IMR-90 (cell line): Measurements from ENCODE around the gene MRTFB. TPM values are rescaled to one million over a fixed set of nuclear protein-coding genes. Genes with fewer than 3 reads are reported as not detected.
A peak's percentile ranks its signal among the peaks of the same experiment; 100 is the strongest.

ENCODE experiments used
- ATAC-seq: fragments of 200-7000 bp; cut with Tn5 transposase; 2 replicates; pipeline ENCODE4 v1.9.1; 2020; ENCODE audit warnings: low read depth, mild to moderate bottlenecking, moderate library complexity
- BruUV-seq: library from RNA; stranded (reverse); fragments of 400-500 nt; replicated peaks from 2 replicates; lab custom pipeline; 2021; lab: Mats Ljungman, UMichigan
- CTCF ChIA-PET: fragments of 300-600 bp; formaldehyde crosslinking; extraction: SDS; loops from one replicate; lab custom pipeline; 2021; ENCODE audit warnings: antibody characterized with exemption; lab: Yijun Ruan, JAX
- POLR2A ChIA-PET: fragments of 300-600 bp; sonication (Branson Sonifier 250); formaldehyde crosslinking; loops from one replicate; lab custom pipeline; 2022; ENCODE audit warnings: antibody characterized with exemption; ENCODE audit not compliant: unreplicated experiment; lab: Charles Lee
- DNase-seq: peaks from one replicate; pipeline ENCODE4 v3.0.0; 2013
- H2AFZ ChIP-seq: replicated peaks from 2 replicates; pipeline ENCODE3; 2013; ENCODE audit warnings: low read length, mild to moderate bottlenecking; ENCODE audit not compliant: poor library complexity
- H2AK5ac ChIP-seq: 2 replicates; pipeline ENCODE4 v1.6.1; 2013; ENCODE audit warnings: low read depth, low read length, inconsistent platforms
- H2AK9ac ChIP-seq: replicated peaks from 2 replicates; pipeline ENCODE3; 2013; ENCODE audit warnings: mild to moderate bottlenecking, low read depth, low read length, moderate library complexity; ENCODE audit not compliant: poor library complexity
- H2BK120ac ChIP-seq: 2 replicates; pipeline ENCODE4 v1.6.1; 2013; ENCODE audit warnings: low read depth, low read length, inconsistent platforms
- H2BK15ac ChIP-seq: 3 replicates; pipeline ENCODE4 v1.6.1; 2013; ENCODE audit warnings: low read depth, low read length, inconsistent platforms
- H2BK20ac ChIP-seq: 2 replicates; pipeline ENCODE4 v1.6.1; 2013; ENCODE audit warnings: low read depth, mild to moderate bottlenecking, inconsistent platforms, low read length, moderate library complexity
- H2BK5ac ChIP-seq: 2 replicates; pipeline ENCODE4 v1.6.1; 2013; ENCODE audit warnings: mild to moderate bottlenecking, low read depth, low read length, inconsistent platforms; ENCODE audit not compliant: poor library complexity, severe bottlenecking
- H3K14ac ChIP-seq: replicated peaks from 2 replicates; pipeline ENCODE4 v1.6.1; 2013; ENCODE audit warnings: low read depth, low read length, inconsistent platforms
- H3K18ac ChIP-seq: 2 replicates; pipeline ENCODE4 v1.6.1; 2013; ENCODE audit warnings: low read depth, low read length, control low read depth
- H3K23ac ChIP-seq: 2 replicates; pipeline ENCODE4 v1.6.1; 2013; ENCODE audit warnings: low read depth, low read length, inconsistent platforms
- H3K27ac ChIP-seq: 2 replicates; pipeline ENCODE4 v1.5.1; 2013; ENCODE audit warnings: mild to moderate bottlenecking, control low read depth, low read length; ENCODE audit not compliant: insufficient read depth
- H3K27me3 ChIP-seq: 2 replicates; pipeline ENCODE4 v1.6.1; 2013; ENCODE audit warnings: low read length; ENCODE audit not compliant: control insufficient read depth, insufficient read depth
- H3K36me3 ChIP-seq: 2 replicates; pipeline ENCODE4 v1.6.1; 2013; ENCODE audit warnings: low read length, mixed read lengths; ENCODE audit not compliant: control insufficient read depth, insufficient read depth
- H3K4ac ChIP-seq: 2 replicates; pipeline ENCODE4 v1.6.1; 2013; ENCODE audit warnings: low read depth, low read length, inconsistent platforms
- H3K4me1 ChIP-seq: 2 replicates; pipeline ENCODE4 v1.6.1; 2013; ENCODE audit warnings: low read length, mixed read lengths; ENCODE audit not compliant: control insufficient read depth, insufficient read depth
- H3K4me2 ChIP-seq: 2 replicates; pipeline ENCODE4 v1.6.1; 2013; ENCODE audit warnings: low read depth, mild to moderate bottlenecking, control low read depth, low read length, moderate library complexity
- H3K4me3 ChIP-seq: 2 replicates; pipeline ENCODE4 v1.5.1; 2013; ENCODE audit warnings: low read depth, mild to moderate bottlenecking, control low read depth, low read length, moderate library complexity; ENCODE audit not compliant: insufficient read depth
- H3K56ac ChIP-seq: 2 replicates; pipeline ENCODE4 v1.6.1; 2013; ENCODE audit warnings: low read length, inconsistent platforms; ENCODE audit not compliant: insufficient read depth; ENCODE audit errors: extremely low read depth
- H3K79me1 ChIP-seq, 2 experiments: 2 replicates each; pipeline ENCODE4 v1.6.1; 2013; ENCODE audit warnings: low read length in 2 of 2, inconsistent platforms in 1 of 2, low read depth in 1 of 2
- H3K9ac ChIP-seq: 2 replicates; pipeline ENCODE4 v1.6.1; 2013; ENCODE audit warnings: low read depth, low read length, control low read depth
- H3K9me1 ChIP-seq: 2 replicates; pipeline ENCODE4 v1.6.1; 2013; ENCODE audit warnings: low read length, inconsistent platforms; ENCODE audit not compliant: insufficient read depth
- H3K9me3 ChIP-seq: 2 replicates; pipeline ENCODE4 v1.6.1; 2013; ENCODE audit warnings: low read length; ENCODE audit not compliant: control insufficient read depth, insufficient read depth
- H4K20me1 ChIP-seq: 2 replicates; pipeline ENCODE4 v1.6.1; 2013; ENCODE audit warnings: low read length, inconsistent platforms; ENCODE audit not compliant: insufficient read depth
- H4K5ac ChIP-seq: 2 replicates; pipeline ENCODE4 v1.6.1; 2013; ENCODE audit warnings: mild to moderate bottlenecking, low read depth, low read length, control low read depth
- H4K8ac ChIP-seq, 2 experiments: 2 replicates each; pipeline ENCODE4 v1.6.1; 2013; ENCODE audit warnings: low read depth in 2 of 2, low read length in 2 of 2, control low read depth in 1 of 2, inconsistent platforms in 1 of 2
- H4K91ac ChIP-seq: 2 replicates; pipeline ENCODE4 v1.6.1; 2013; ENCODE audit warnings: low read depth, low read length, inconsistent platforms; ENCODE audit not compliant: insufficient read depth
- FOS ChIP-seq: fragments of 150-350 bp; IDR thresholded peaks from 2 replicates; pipeline ENCODE4 v1.6.1; 2016; ENCODE audit warnings: low read depth, low read length
- MAFK ChIP-seq: IDR thresholded peaks from 2 replicates; pipeline ENCODE4 v1.6.1; 2012; ENCODE audit warnings: low read depth, low read length, improper control_type of control experiment
- MAZ ChIP-seq: IDR thresholded peaks from 2 replicates; pipeline ENCODE4 v1.6.1; 2012; ENCODE audit warnings: low read depth, mild to moderate bottlenecking, low read length, improper control_type of control experiment, moderate library complexity, borderline replicate concordance
- MXI1 ChIP-seq: IDR thresholded peaks from 2 replicates; pipeline ENCODE4 v1.6.1; 2012; ENCODE audit warnings: low read depth, mild to moderate bottlenecking, low read length, moderate library complexity, borderline replicate concordance
- NFE2L2 ChIP-seq: fragments of 150-350 bp; IDR thresholded peaks from 2 replicates; pipeline ENCODE4 v1.6.1; 2016; ENCODE audit warnings: low read depth, mild to moderate bottlenecking, low read length
- POLR2A ChIP-seq: IDR thresholded peaks from 2 replicates; pipeline ENCODE4 v1.6.1; 2012; ENCODE audit warnings: mild to moderate bottlenecking, low read depth, low read length
- RAD21 ChIP-seq: IDR thresholded peaks from 2 replicates; pipeline ENCODE4 v1.6.1; 2012; ENCODE audit warnings: low read length, improper control_type of control experiment
- RFX5 ChIP-seq: IDR thresholded peaks from 2 replicates; pipeline ENCODE4 v1.8.0; 2012; ENCODE audit warnings: low read depth, mild to moderate bottlenecking, low read length, moderate library complexity
- SMC3 ChIP-seq: fragments of 150-350 bp; IDR thresholded peaks from 2 replicates; pipeline ENCODE4 v1.6.1; 2016; ENCODE audit warnings: low read depth, mild to moderate bottlenecking, antibody characterized with exemption, low read length, moderate library complexity
- WGBS, 2 experiments: methylation state at CpG; one replicate each; pipeline versions ENCODE4 v1.1.5 to v1.1.7; 2013; ENCODE audit warnings: missing lambda C conversion rate in 2 of 2; ENCODE audit not compliant: insufficient read length in 1 of 2; ENCODE audit errors: extremely low coverage in 2 of 2; 5-methylcytosine and 5-hydroxymethylcytosine counted together
- dilution Hi-C: fragments of 300-500 bp; cut with HindIII; formaldehyde crosslinking; loops from one replicate; pipeline ENCODE4 v1.14.3; 2018; ENCODE audit warnings: low sequenced_read_pairs; ENCODE audit not compliant: unreplicated experiment
- in situ Hi-C: fragments of 300-500 bp; cut with MboI; formaldehyde crosslinking; loops from 3 replicates; pipeline ENCODE4 v1.14.3; 2019; ENCODE audit warnings: low sequenced_read_pairs, inconsistent platforms, mixed read lengths
- intact Hi-C: fragments of 100-400 bp; cut with micrococcal nuclease; formaldehyde crosslinking; loops from 2 replicates; pipeline ENCODE4 v1.10.0; 2022
- polyA plus RNA-seq, 3 experiments: library from polyadenylated mRNA; depleted of rRNA; stranded (reverse); fragments of >200 nt; gene quantifications; 2 replicates each; pipeline ENCODE4 v1.2.3, GENCODE V29; 2012; ENCODE audit warnings: low replicate concordance in 1 of 3
- total RNA-seq: library from RNA; depleted of rRNA; stranded (reverse); fragments of >200 nt; gene quantifications from 2 replicates; pipeline ENCODE4 v1.2.3, GENCODE V29; 2012
- TF ChIP-seq, protein P1 (sequence below): conservative IDR thresholded peaks from 2 replicates; pipeline ENCODE4 v1.5.1; 2012; ENCODE audit warnings: mild to moderate bottlenecking, low read depth, low read length, improper control_type of control experiment

Gene MRTFB
- total and polyA plus RNA-seq, 2 of the 4 experiments (the other 2 are of a cell fraction): 4.4 to 5.4 TPM

DNA sequence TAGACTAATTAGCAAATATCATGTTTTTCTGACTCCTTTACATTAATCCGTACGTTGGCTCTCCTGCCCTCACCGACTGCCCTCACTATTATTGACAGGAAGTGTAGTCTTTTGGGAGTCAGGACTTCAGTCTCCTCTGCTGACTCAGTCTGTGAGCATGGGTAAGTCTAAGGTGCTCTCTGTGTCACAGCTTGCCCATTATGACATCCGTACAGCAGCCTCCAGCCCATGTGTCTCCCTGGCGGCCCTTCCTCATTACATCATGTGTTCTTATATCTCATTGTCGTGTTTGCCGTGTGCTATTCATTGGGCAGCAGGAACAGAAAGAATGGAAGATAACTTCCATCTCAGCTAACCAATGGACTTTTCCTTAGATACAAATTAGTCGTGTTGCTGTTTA lies 77.5 kb downstream of the MRTFB start:
- dilution Hi-C loops (no loop called here), intact Hi-C loops (no loop called here), in situ Hi-C loops (no loop called here)
- no peak overlapping the region for H3K4ac ChIP-seq
- BruUV-seq: no TSS peak
- no peak overlapping the region for H2AFZ ChIP-seq
- CTCF ChIA-PET: interaction anchor here (1.2 kb wide), 1 partner anchor 15 kb away, joined by 3 read pairs; no protein-coding TSS in a partner anchor
- H3K56ac ChIP-seq: no peak overlapping the region
- H3K9ac ChIP-seq: no peak overlapping the region
- H3K9me3 ChIP-seq: no peaks in the 10 kb centered on the region
- H2AK9ac ChIP-seq: no peak overlapping the region
- WGBS, 2 experiments: 93% methylated on average over 3 of the region's 8 CpGs; no CpG with 5 or more reads in 1 of the 2 experiments
- no peak overlapping the region for H3K27ac ChIP-seq
- no peaks in the 10 kb centered on the region for H3K36me3 ChIP-seq
- no peak overlapping the region for H2AK5ac ChIP-seq
- no peaks in the 10 kb centered on the region for H3K4me1 ChIP-seq
- POLR2A ChIA-PET: no interaction called here
- H4K20me1 ChIP-seq: no peaks in the 10 kb centered on the region
- no peaks in the 10 kb centered on the region for H3K27me3 ChIP-seq
- no peak overlapping the region for H4K5ac ChIP-seq
- no peak overlapping the region for H2BK15ac ChIP-seq
- no peak for TF ChIP-seq NFE2L2
- no peak for TF ChIP-seq MXI1
- no peak for TF ChIP-seq RAD21
- TF ChIP-seq MAZ: no peak
- TF ChIP-seq POLR2A: no peak
- TF ChIP-seq MAFK: no peak
- no peak for TF ChIP-seq SMC3
- TF ChIP-seq, protein P1, sequence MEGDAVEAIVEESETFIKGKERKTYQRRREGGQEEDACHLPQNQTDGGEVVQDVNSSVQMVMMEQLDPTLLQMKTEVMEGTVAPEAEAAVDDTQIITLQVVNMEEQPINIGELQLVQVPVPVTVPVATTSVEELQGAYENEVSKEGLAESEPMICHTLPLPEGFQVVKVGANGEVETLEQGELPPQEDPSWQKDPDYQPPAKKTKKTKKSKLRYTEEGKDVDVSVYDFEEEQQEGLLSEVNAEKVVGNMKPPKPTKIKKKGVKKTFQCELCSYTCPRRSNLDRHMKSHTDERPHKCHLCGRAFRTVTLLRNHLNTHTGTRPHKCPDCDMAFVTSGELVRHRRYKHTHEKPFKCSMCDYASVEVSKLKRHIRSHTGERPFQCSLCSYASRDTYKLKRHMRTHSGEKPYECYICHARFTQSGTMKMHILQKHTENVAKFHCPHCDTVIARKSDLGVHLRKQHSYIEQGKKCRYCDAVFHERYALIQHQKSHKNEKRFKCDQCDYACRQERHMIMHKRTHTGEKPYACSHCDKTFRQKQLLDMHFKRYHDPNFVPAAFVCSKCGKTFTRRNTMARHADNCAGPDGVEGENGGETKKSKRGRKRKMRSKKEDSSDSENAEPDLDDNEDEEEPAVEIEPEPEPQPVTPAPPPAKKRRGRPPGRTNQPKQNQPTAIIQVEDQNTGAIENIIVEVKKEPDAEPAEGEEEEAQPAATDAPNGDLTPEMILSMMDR: no peak
- no peak for TF ChIP-seq RFX5
- no peak for TF ChIP-seq FOS
- H3K23ac ChIP-seq: no peak overlapping the region
- no peak overlapping the region for H3K4me2 ChIP-seq
- no peaks in the 10 kb centered on the region for H3K9me1 ChIP-seq
- no peak overlapping the region for H2BK5ac ChIP-seq
- no peak overlapping the region for H3K18ac ChIP-seq
- no peak overlapping the region for H2BK20ac ChIP-seq
- no peak overlapping the region for H2BK120ac ChIP-seq
- H3K4me3 ChIP-seq: no peak overlapping the region
- H4K91ac ChIP-seq: no peak overlapping the region
- peaks cover 0 to 8% of the 10 kb centered on the region in 2 experiments; a peak in 2 of 4 replicates for H3K79me1 ChIP-seq
- H3K14ac ChIP-seq: no peak overlapping the region
- no peak overlapping the region for H4K8ac ChIP-seq
- peak; percentile 5 for DNase-seq
- no peak for ATAC-seq
